Endothelial cell (in vitro differentiated cells): Measurements from ENCODE around the gene GPD1. TPM values are rescaled to one million over a fixed set of nuclear protein-coding genes. Genes with fewer than 3 reads are reported as not detected.

Experiments
- DNase-seq: peaks from one replicate; pipeline ENCODE4 v3.0.0; 2021; ENCODE audit warnings: low spot score
- H3K27ac Mint-ChIP-seq: one replicate; pipeline ENCODE4 v1.8.0; 2021; ENCODE audit warnings: mixed read lengths, inconsistent platforms; ENCODE audit not compliant: unreplicated experiment
- H3K27me3 Mint-ChIP-seq: one replicate; pipeline ENCODE4 v1.8.0; 2021; ENCODE audit warnings: mild to moderate bottlenecking, moderate library complexity, mixed read lengths, inconsistent platforms; ENCODE audit not compliant: unreplicated experiment
- H3K36me3 Mint-ChIP-seq: one replicate; pipeline ENCODE4 v1.8.0; 2021; ENCODE audit warnings: mild to moderate bottlenecking, low read depth, mixed read lengths, inconsistent platforms; ENCODE audit not compliant: unreplicated experiment
- H3K4me1 Mint-ChIP-seq: one replicate; pipeline ENCODE4 v1.8.0; 2021; ENCODE audit warnings: mild to moderate bottlenecking, mixed read lengths, inconsistent platforms; ENCODE audit not compliant: unreplicated experiment
- H3K4me3 Mint-ChIP-seq: one replicate; pipeline ENCODE4 v1.8.0; 2021; ENCODE audit warnings: mild to moderate bottlenecking, mixed read lengths, inconsistent platforms; ENCODE audit not compliant: unreplicated experiment
- H3K9me3 Mint-ChIP-seq: one replicate; pipeline ENCODE4 v1.8.0; 2021; ENCODE audit warnings: mixed read lengths, inconsistent platforms; ENCODE audit not compliant: unreplicated experiment
- CTCF ChIP-seq: fragments of 200-600 bp; sonication (generic); IDR thresholded peaks from one replicate; pipeline ENCODE4 v1.5.0; 2021; ENCODE audit warnings: antibody characterized with exemption; ENCODE audit not compliant: unreplicated experiment
- long read RNA-seq: library from polyadenylated mRNA; unstranded; transcript quantifications from one replicate; pipeline ENCODE4 v2.0.0, GENCODE V29; 2020; ENCODE audit not compliant: unreplicated experiment
- total RNA-seq: library from RNA; stranded (reverse); fragmentation: NEBNext Ultra II Directional; extraction: Animal tissue kit (Norgen Biotek cat#: 25700); gene quantifications from one replicate; pipeline ENCODE4 v1.2.1, GENCODE V29; 2021; ENCODE audit not compliant: unreplicated experiment

Gene GPD1
- not detected for total RNA-seq
- long read RNA-seq, result 0 reads

- peaks cover 3% of the 10 kb centered on the region for H3K4me1 Mint-ChIP-seq
- peak within 1 kb of the TSS; percentile 47 for H3K4me3 Mint-ChIP-seq
- TF ChIP-seq CTCF, result no peak
- H3K9me3 Mint-ChIP-seq, result no peaks in the 10 kb centered on the region
- no peak for DNase-seq
- H3K36me3 Mint-ChIP-seq, result peaks cover 22% of the 10 kb centered on the region
- H3K27ac Mint-ChIP-seq, result no peak within 1 kb of the TSS
- peaks cover 11% of the 10 kb centered on the region for H3K27me3 Mint-ChIP-seq
Measured at GRCh38 chr12:50103767-50104321, at the start of gene GPD1. GPD1 (plus strand) TSS chr12:50104008; CDS start chr12:50104051, 43 bp downstream.

GRCh38 chr12:50055831-50056638 lies 47.8 kb upstream of the GPD1 start:
- peaks cover 13% of the 10 kb centered on the region for H3K36me3 Mint-ChIP-seq
- peak overlapping the region; percentile 34 for H3K27ac Mint-ChIP-seq
- H3K4me1 Mint-ChIP-seq, result peaks cover 32% of the 10 kb centered on the region
- H3K9me3 Mint-ChIP-seq, result no peaks in the 10 kb centered on the region
- peak overlapping the region; percentile 67 for H3K4me3 Mint-ChIP-seq
- H3K27me3 Mint-ChIP-seq, result peaks cover 21% of the 10 kb centered on the region
- TF ChIP-seq CTCF, result peak; percentile 83
- peak; percentile 59 for DNase-seq

GRCh38 chr12:50056639-50056976 lies 47.2 kb upstream of the GPD1 start:
- no peak for TF ChIP-seq CTCF
- H3K4me3 Mint-ChIP-seq, result peak overlapping the region; percentile 93
- no peaks in the 10 kb centered on the region for H3K9me3 Mint-ChIP-seq
- no peak overlapping the region for H3K27ac Mint-ChIP-seq
- H3K36me3 Mint-ChIP-seq, result peaks cover 12% of the 10 kb centered on the region
- no peak for DNase-seq
- peaks cover 21% of the 10 kb centered on the region for H3K27me3 Mint-ChIP-seq
- peaks cover 28% of the 10 kb centered on the region for H3K4me1 Mint-ChIP-seq

- no peak within 1 kb of the TSS for H3K27ac Mint-ChIP-seq
- peaks cover 22% of the 10 kb centered on the region for H3K4me1 Mint-ChIP-seq
- peak; percentile 62 for DNase-seq
- H3K36me3 Mint-ChIP-seq, result peaks cover 6% of the 10 kb centered on the region
- no peak for TF ChIP-seq CTCF
- H3K4me3 Mint-ChIP-seq, result peak within 1 kb of the TSS; percentile 93
- H3K27me3 Mint-ChIP-seq, result peaks cover 17% of the 10 kb centered on the region
- no peaks in the 10 kb centered on the region for H3K9me3 Mint-ChIP-seq
Measured at GRCh38 chr12:50057000-50057841, 46.6 kb upstream of the GPD1 start, which contains the start of gene ASIC1. ASIC1 (plus strand) TSS chr12:50057596; CDS start chr12:50058767, 1,171 bp downstream.
